CD14-positive monocyte (primary cell): ENCODE measurements around the gene CHST15. TPM values are rescaled to one million over a fixed set of nuclear protein-coding genes. Genes with fewer than 3 reads are reported as not detected.

Experiments
- DNase-seq, 3 donors: peaks; one replicate each; pipeline ENCODE4 v3.0.0-alpha.2; 2011 to 2022
- H2AFZ ChIP-seq: 2 replicates; pipeline ENCODE4 v1.6.0; 2012; ENCODE audit warnings: mild to moderate bottlenecking, low read depth, low read length, inconsistent platforms; ENCODE audit not compliant: insufficient read depth, poor library complexity, severe bottlenecking
- H3K27ac ChIP-seq, 2 donors: 1 replicate in 1 of 2; 2 replicates in 1 of 2; pipeline ENCODE4 v1.5.1; 2012 to 2013; ENCODE audit warnings: low read length in 2 of 2, control low read depth in 1 of 2, inconsistent platforms in 1 of 2, low read depth in 1 of 2, mild to moderate bottlenecking in 1 of 2
- H3K27me3 ChIP-seq, 2 donors: one replicate each; pipeline versions ENCODE4 v1.6.0 to v1.6.1; 2011 to 2013; ENCODE audit warnings: low read length in 2 of 2; ENCODE audit not compliant: control insufficient read depth in 2 of 2, insufficient read depth in 2 of 2
- H3K36me3 ChIP-seq, 2 donors: replicated peaks in 1 of 2; 1 replicate in 1 of 2; 2 replicates in 1 of 2; pipeline versions ENCODE4 v1.5.1 to v1.6.1; 2012 to 2013; ENCODE audit warnings: low read length in 2 of 2, control low read depth in 1 of 2, inconsistent platforms in 1 of 2, mild to moderate bottlenecking in 1 of 2; ENCODE audit not compliant: insufficient read depth in 2 of 2, control insufficient read depth in 1 of 2
- H3K4me1 ChIP-seq, 2 donors: 1 replicate in 1 of 2; 2 replicates in 1 of 2; pipeline versions ENCODE4 v1.5.1 to v1.6.1; 2012 to 2013; ENCODE audit warnings: low read length in 2 of 2, control low read depth in 1 of 2, inconsistent platforms in 1 of 2, mild to moderate bottlenecking in 1 of 2, moderate library complexity in 1 of 2; ENCODE audit not compliant: insufficient read depth in 2 of 2, control insufficient read depth in 1 of 2
- H3K4me2 ChIP-seq: replicated peaks from 2 replicates; pipeline ENCODE3; 2012; ENCODE audit warnings: low read length, moderate library complexity, mild to moderate bottlenecking; ENCODE audit not compliant: poor library complexity, severe bottlenecking; ENCODE audit errors: extremely low read depth
- H3K4me3 ChIP-seq, 3 experiments: fragments of 200-600 bp in 1 of 3; sonication (generic) in 1 of 3; replicated peaks in 1 of 3; 1 replicate in 2 of 3; 2 replicates in 1 of 3; pipeline ENCODE4 v1.5.1; 2011 to 2013; ENCODE audit warnings: low read length in 3 of 3, mild to moderate bottlenecking in 3 of 3, control low read depth in 2 of 3, low read depth in 2 of 3, inconsistent platforms in 1 of 3, moderate library complexity in 1 of 3
- H3K79me2 ChIP-seq: 2 replicates; pipeline ENCODE4 v1.6.0; 2012; ENCODE audit warnings: mild to moderate bottlenecking, control low read depth, inconsistent platforms, low read length, moderate library complexity; ENCODE audit not compliant: insufficient read depth
- H3K9ac ChIP-seq: 2 replicates; pipeline ENCODE4 v1.6.0; 2017; ENCODE audit warnings: low read length, mild to moderate bottlenecking; ENCODE audit not compliant: insufficient read depth, poor library complexity, severe bottlenecking
- H3K9me3 ChIP-seq, 2 donors: replicated peaks in 1 of 2; 1 replicate in 1 of 2; 2 replicates in 1 of 2; pipeline versions ENCODE4 v1.5.1 to v1.6.1; 2012 to 2013; ENCODE audit warnings: low read length in 2 of 2, control low read depth in 1 of 2; ENCODE audit not compliant: control insufficient read depth in 1 of 2, insufficient read depth in 1 of 2
- H4K20me1 ChIP-seq: 2 replicates; pipeline ENCODE4 v1.6.0; 2012; ENCODE audit warnings: mild to moderate bottlenecking, low read length, control low read depth, moderate library complexity; ENCODE audit not compliant: insufficient read depth
- H3K27ac Mint-ChIP-seq, 7 donors: one replicate each; pipeline ENCODE4 v1.8.0; 2020; ENCODE audit warnings: mild to moderate bottlenecking in 7 of 7, mixed read lengths in 7 of 7, moderate library complexity in 6 of 7, inconsistent platforms in 2 of 7
- H3K27me3 Mint-ChIP-seq, 3 donors: one replicate each; pipeline ENCODE4 v1.8.0; 2021 to 2022; ENCODE audit warnings: low read depth in 3 of 3, mild to moderate bottlenecking in 3 of 3, mixed read lengths in 3 of 3, moderate library complexity in 3 of 3, inconsistent platforms in 1 of 3
- H3K36me3 Mint-ChIP-seq, 2 donors: one replicate each; pipeline ENCODE4 v1.8.0; 2020; ENCODE audit warnings: mixed read lengths in 2 of 2, inconsistent platforms in 1 of 2, mild to moderate bottlenecking in 1 of 2
- H3K4me1 Mint-ChIP-seq: one replicate; pipeline ENCODE4 v1.8.0; 2020; ENCODE audit warnings: mild to moderate bottlenecking, mixed read lengths
- H3K4me3 Mint-ChIP-seq, 2 donors: one replicate each; pipeline ENCODE4 v1.8.0; 2020; ENCODE audit warnings: mild to moderate bottlenecking in 2 of 2, mixed read lengths in 2 of 2, moderate library complexity in 1 of 2
- H3K9me3 Mint-ChIP-seq, 7 donors: one replicate each; pipeline ENCODE4 v1.8.0; 2020 to 2022; ENCODE audit warnings: mixed read lengths in 7 of 7, mild to moderate bottlenecking in 6 of 7, moderate library complexity in 6 of 7, inconsistent platforms in 2 of 7
- CTCF ChIP-seq: fragments of 200-600 bp; IDR thresholded peaks from one replicate; pipeline ENCODE4 v1.8.0; 2022; ENCODE audit warnings: antibody characterized with exemption, mild to moderate bottlenecking
- WGBS: methylation state at CpG from one replicate; pipeline ENCODE4 v1.1.5; 2013; ENCODE audit warnings: missing lambda C conversion rate; ENCODE audit not compliant: insufficient coverage; 5-methylcytosine and 5-hydroxymethylcytosine counted together
- intact Hi-C, 2 donors: fragments of 100-400 bp; cut with micrococcal nuclease; formaldehyde crosslinking; loops; one replicate each; pipeline versions ENCODE4 v1.15.0 to v1.15.1; 2023
- polyA plus RNA-seq, 3 donors: library from polyadenylated mRNA; depleted of rRNA in 1 of 3; unstranded in 2 of 3; stranded (reverse) in 1 of 3; fragments of 300-500 nt in 2 of 3; fragments of >200 nt in 1 of 3; fragmentation: Illumina TruSeq in 2 of 3; gene quantifications; 1 replicate in 2 of 3; 2 replicates in 1 of 3; pipeline ENCODE4 v1.2.3, GENCODE V29; 2012 to 2021

The CHST15 gene
- polyA plus RNA-seq, 3 donors = 54.4 to 106 (median 87.5) TPM

GRCh38 chr10:124013916-124014315 is 79.5 kb downstream of the CHST15 start:
- Histone ChIP-seq H3K9me3 (peaks cover 0 to 13% of the 10 kb centered on the region in 2 donors), H3K4me2 (no peak overlapping the region), H3K27me3 (no peaks in the 10 kb centered on the region), H2AFZ (no peak overlapping the region), H4K20me1 (peaks cover 100% of the 10 kb centered on the region), H3K4me3 (no peak overlapping the region), H3K27ac (peak overlapping the region in 1 of 2 donors; percentile 20), H3K79me2 (no peaks in the 10 kb centered on the region), H3K9ac (no peak overlapping the region), H3K4me1 (peaks cover 21 to 26% of the 10 kb centered on the region in 2 donors), H3K36me3 (peaks cover 51 to 89% of the 10 kb centered on the region in 2 donors)
- no peak for TF ChIP-seq CTCF
- peak overlapping the region in 3 of 7 donors; percentile 50 to 83 (median 73) for H3K27ac Mint-ChIP-seq
- no CpG with 5 or more reads among the region's 1 CpG for WGBS
- H3K4me3 Mint-ChIP-seq = no peak overlapping the region
- peaks cover 11 to 23% (median 16%) of the 10 kb centered on the region in 7 donors for H3K9me3 Mint-ChIP-seq
- DNase-seq = no peak
- intact Hi-C loops = no loop called here
- peaks cover 91 to 99% of the 10 kb centered on the region in 2 donors for H3K36me3 Mint-ChIP-seq
- peaks cover 10 to 39% (median 34%) of the 10 kb centered on the region in 3 donors for H3K27me3 Mint-ChIP-seq
- H3K4me1 Mint-ChIP-seq = peaks cover 27% of the 10 kb centered on the region

DNA sequence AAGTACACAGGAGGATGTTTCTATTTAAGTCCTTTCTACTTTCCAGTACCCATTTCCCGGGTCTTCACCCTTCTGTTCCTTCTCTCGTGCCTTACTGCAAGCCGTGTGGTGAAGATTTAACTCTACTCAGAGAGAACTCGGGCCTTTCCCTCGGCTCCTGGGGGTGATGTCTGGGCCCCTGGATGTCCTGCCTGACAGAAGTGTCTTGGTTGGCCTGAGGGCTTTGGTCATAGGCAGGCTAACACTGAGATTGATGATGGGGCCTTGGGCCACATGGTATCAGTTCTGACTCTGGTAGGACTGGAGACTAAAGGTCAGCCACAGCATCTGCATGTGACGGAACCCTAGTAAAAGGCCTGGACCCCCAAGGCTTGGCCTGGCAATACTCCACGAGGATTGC is 80.4 kb downstream of the CHST15 start:
- Mint-ChIP-seq H3K27me3 (peaks cover 10 to 40% (median 40%) of the 10 kb centered on the region in 3 donors), H3K27ac (no peak overlapping the region), H3K4me1 (peaks cover 27% of the 10 kb centered on the region), H3K36me3 (peaks cover 91 to 99% of the 10 kb centered on the region in 2 donors), H3K4me3 (no peak overlapping the region), H3K9me3 (peaks cover 11 to 21% (median 16%) of the 10 kb centered on the region in 7 donors)
- Histone ChIP-seq H3K9ac (no peak overlapping the region), H3K4me1 (peaks cover 21 to 26% of the 10 kb centered on the region in 2 donors), H3K79me2 (no peaks in the 10 kb centered on the region), H3K27ac (no peak overlapping the region), H3K4me2 (no peak overlapping the region), H3K9me3 (peaks cover 0 to 13% of the 10 kb centered on the region in 2 donors), H3K4me3 (no peak overlapping the region), H3K36me3 (peaks cover 58 to 89% of the 10 kb centered on the region in 2 donors), H4K20me1 (peaks cover 100% of the 10 kb centered on the region), H3K27me3 (no peaks in the 10 kb centered on the region), H2AFZ (no peak overlapping the region)
- TF ChIP-seq CTCF = no peak
- WGBS = 100% methylated on average over 2 of the region's 7 CpGs
- DNase-seq = no peak
- intact Hi-C loops = no loop called here
